ENCODE results near the gene PROS1. TPM values are rescaled to one million over a fixed set of nuclear protein-coding genes. Genes with fewer than 3 reads are reported as not detected.
A peak's percentile ranks its signal among the peaks of the same experiment; 100 is the strongest.

The PROS1 gene
- 1.6 and 2.5 TPM in 2 replicates for total RNA-seq (2012; rRNA removed)
- 1.8 and 2.8 TPM in 2 replicates for polyA plus RNA-seq (2012; rRNA removed)
- polyA plus RNA-seq (2012; cell fraction: cytosol; rRNA removed), result 0.53 and 0.78 TPM in 2 replicates
- polyA plus RNA-seq (2012; cell fraction: nucleus; rRNA removed; ENCODE audit: low replicate concordance), result 0.17 and 1.1 TPM in 2 replicates
- Bru-seq, nascent RNA, result percentile 41 among the genes with signal in this experiment
- percentile 48 among the genes with signal in this experiment for BruChase-seq, experiment 1, labeled RNA remaining after a 6-hour chase
- BruChase-seq, experiment 2, labeled RNA remaining after a 2-hour chase, result percentile 45 among the genes with signal in this experiment
- long read RNA-seq, transcript PROS1-202 (15 exons, 3,583 nt), result major isoform, 18 of 22 reads
- long read RNA-seq, partial matches to known transcripts, result 0 of 22 reads
- long read RNA-seq, other reads (novel, unspliced or antisense), result 3 of 22 reads

GRCh38 chr3:93973131-93974126 lies at the start of gene PROS1:
PROS1 (minus strand) TSS chr3:93973896; CDS start chr3:93973749, 147 bp downstream.
- Histone ChIP-seq H3K18ac (ENCODE audit: low read depth, low read length) (peak within 1 kb of the TSS; percentile 95), H4K5ac (ENCODE audit: low read depth, low read length) (peak within 1 kb of the TSS; percentile 99), H3K9ac (ENCODE audit: low read depth, low read length) (peak within 1 kb of the TSS; percentile 77), H3K4me3 (ENCODE audit: insufficient read depth, low read depth, low read length) (peak within 1 kb of the TSS; percentile 70), H3K79me1 (ENCODE audit: low read depth in 1 of 2, low read length in 2 of 2) (no peaks in the 10 kb centered on the region), H3K23ac (ENCODE audit: low read depth, low read length) (peak within 1 kb of the TSS; percentile 82), H3K27ac (ENCODE audit: insufficient read depth, low read length) (peak within 1 kb of the TSS; percentile 64), H3K4ac (ENCODE audit: low read depth, low read length) (peak within 1 kb of the TSS; percentile 98), H3K9me1 (ENCODE audit: insufficient read depth, low read length) (no peaks in the 10 kb centered on the region), H3K9me3 (ENCODE audit: control insufficient read depth, insufficient read depth, low read length) (no peaks in the 10 kb centered on the region), H4K20me1 (ENCODE audit: insufficient read depth, low read length) (no peaks in the 10 kb centered on the region), H2BK120ac (ENCODE audit: low read depth, low read length) (peak within 1 kb of the TSS; percentile 89), H2AFZ (replicated peaks; ENCODE audit: low read length, poor library complexity) (peak within 1 kb of the TSS; percentile 99), H4K91ac (ENCODE audit: insufficient read depth, low read depth, low read length) (peak within 1 kb of the TSS; percentile 94), H3K4me1 (ENCODE audit: control insufficient read depth, insufficient read depth, low read length) (peaks cover 3% of the 10 kb centered on the region; the same call in 1 of the 2 replicates), H3K36me3 (ENCODE audit: control insufficient read depth, insufficient read depth, low read length) (no peaks in the 10 kb centered on the region), H3K27me3 (ENCODE audit: control insufficient read depth, insufficient read depth, low read length) (no peaks in the 10 kb centered on the region), H2BK5ac (ENCODE audit: low read depth, low read length, poor library complexity, severe bottlenecking) (peak within 1 kb of the TSS; percentile 36), H4K8ac (ENCODE audit: low read depth in 2 of 2, low read length in 2 of 2) (peak within 1 kb of the TSS; percentile 70 to 95), H2BK20ac (ENCODE audit: low read depth, low read length) (peak within 1 kb of the TSS; percentile 49; the same call in 1 of the 2 replicates), H3K56ac (ENCODE audit: extremely low read depth, insufficient read depth, low read length) (peak within 1 kb of the TSS; percentile 67), H2BK15ac (ENCODE audit: low read depth, low read length) (peak within 1 kb of the TSS; percentile 51; the same call in 2 of the 3 replicates), H2AK5ac (ENCODE audit: low read depth, low read length) (no peak within 1 kb of the TSS), H3K4me2 (ENCODE audit: low read depth, low read length) (peak within 1 kb of the TSS; percentile 96), H2AK9ac (replicated peaks; ENCODE audit: low read depth, low read length, poor library complexity) (peak within 1 kb of the TSS; percentile 96), H3K14ac (replicated peaks; ENCODE audit: low read depth, low read length) (peak within 1 kb of the TSS; percentile 99)
- POLR2A ChIA-PET (ENCODE audit: unreplicated experiment), result interaction anchor here (0.7 kb wide), 1 partner anchor 64 kb away, joined by 3 read pairs; no protein-coding TSS in a partner anchor
- TF ChIP-seq CHD1 (IDR thresholded peaks at IDR 0.05; ENCODE audit: low read depth, low read length), result no peak
- no peak for TF ChIP-seq MAFK (IDR thresholded peaks at IDR 0.05; ENCODE audit: low read depth, low read length)
- TF ChIP-seq FOS (IDR thresholded peaks at IDR 0.05; ENCODE audit: low read depth, low read length), result 0 out of 2 replicates have a peak, but pooled peaks have one; percentile 5
- TF ChIP-seq BHLHE40 (IDR thresholded peaks at IDR 0.05; ENCODE audit: low read depth, low read length), result no peak
- no peak for TF ChIP-seq POLR2A (IDR thresholded peaks at IDR 0.05; ENCODE audit: low read depth, low read length)
- TF ChIP-seq MAZ (IDR thresholded peaks at IDR 0.05; ENCODE audit: borderline replicate concordance, low read depth, low read length), result peak; percentile 35; the same call in 1 of the 2 replicates
- TF ChIP-seq RFX5 (IDR thresholded peaks at IDR 0.05; ENCODE audit: low read depth, low read length), result no peak
- TF ChIP-seq USF2 (IDR thresholded peaks at IDR 0.05; ENCODE audit: low read depth, low read length), result no peak
- TF ChIP-seq MXI1 (IDR thresholded peaks at IDR 0.05; ENCODE audit: borderline replicate concordance, low read depth, low read length), result no peak
- TF ChIP-seq, protein P1, sequence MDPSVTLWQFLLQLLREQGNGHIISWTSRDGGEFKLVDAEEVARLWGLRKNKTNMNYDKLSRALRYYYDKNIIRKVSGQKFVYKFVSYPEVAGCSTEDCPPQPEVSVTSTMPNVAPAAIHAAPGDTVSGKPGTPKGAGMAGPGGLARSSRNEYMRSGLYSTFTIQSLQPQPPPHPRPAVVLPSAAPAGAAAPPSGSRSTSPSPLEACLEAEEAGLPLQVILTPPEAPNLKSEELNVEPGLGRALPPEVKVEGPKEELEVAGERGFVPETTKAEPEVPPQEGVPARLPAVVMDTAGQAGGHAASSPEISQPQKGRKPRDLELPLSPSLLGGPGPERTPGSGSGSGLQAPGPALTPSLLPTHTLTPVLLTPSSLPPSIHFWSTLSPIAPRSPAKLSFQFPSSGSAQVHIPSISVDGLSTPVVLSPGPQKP (IDR thresholded peaks at IDR 0.05; ENCODE audit: borderline replicate concordance, low read depth, low read length), result no peak
- no peak for TF ChIP-seq NFE2L2 (IDR thresholded peaks at IDR 0.05; ENCODE audit: low read depth, low read length)
- TF ChIP-seq CEBPB (IDR thresholded peaks at IDR 0.05; ENCODE audit: low read depth, low read length), result no peak
- no peak for TF ChIP-seq RCOR1 (IDR thresholded peaks at IDR 0.05; ENCODE audit: insufficient replicate concordance, low read length)
- TF ChIP-seq RAD21 (IDR thresholded peaks at IDR 0.05; ENCODE audit: low read length), result no peak
- intact Hi-C loops (cut with micrococcal nuclease), result no loop called here
- CTCF ChIA-PET, result interaction anchor here (0.6 to 1.2 kb wide), 3 partner anchors 11 to 21 kb away, joined by 3 to 6 read pairs (median 3); no protein-coding TSS in a partner anchor
- ATAC-seq (ENCODE audit: low read depth) (peak; percentile 93), DNase-seq (peak; percentile 68)
- WGBS, 2 experiments (ENCODE audit: extremely low coverage in 2 of 2, insufficient read length in 1 of 2), result 0% methylated on average over 34 of the region's 53 CpGs; no CpG with 5 or more reads in 1 of the 2 experiments
- in situ Hi-C loops (cut with MboI; ENCODE audit: low sequenced_read_pairs), result no loop called here
- no TSS peak for BruUV-seq (replicated peaks)
- dilution Hi-C loops (cut with HindIII; ENCODE audit: low sequenced_read_pairs, unreplicated experiment), result no loop called here

Measured in IMR-90 (cell line).